ENCODE data around the gene CACNA1C. TPM values are rescaled to one million over a fixed set of nuclear protein-coding genes. Genes with fewer than 3 reads are reported as not detected.

CACNA1C gene
- total and polyA plus RNA-seq, 2 of the 4 experiments (the other 2 are of a cell fraction) = 1.6 to 2.6 TPM

DNA sequence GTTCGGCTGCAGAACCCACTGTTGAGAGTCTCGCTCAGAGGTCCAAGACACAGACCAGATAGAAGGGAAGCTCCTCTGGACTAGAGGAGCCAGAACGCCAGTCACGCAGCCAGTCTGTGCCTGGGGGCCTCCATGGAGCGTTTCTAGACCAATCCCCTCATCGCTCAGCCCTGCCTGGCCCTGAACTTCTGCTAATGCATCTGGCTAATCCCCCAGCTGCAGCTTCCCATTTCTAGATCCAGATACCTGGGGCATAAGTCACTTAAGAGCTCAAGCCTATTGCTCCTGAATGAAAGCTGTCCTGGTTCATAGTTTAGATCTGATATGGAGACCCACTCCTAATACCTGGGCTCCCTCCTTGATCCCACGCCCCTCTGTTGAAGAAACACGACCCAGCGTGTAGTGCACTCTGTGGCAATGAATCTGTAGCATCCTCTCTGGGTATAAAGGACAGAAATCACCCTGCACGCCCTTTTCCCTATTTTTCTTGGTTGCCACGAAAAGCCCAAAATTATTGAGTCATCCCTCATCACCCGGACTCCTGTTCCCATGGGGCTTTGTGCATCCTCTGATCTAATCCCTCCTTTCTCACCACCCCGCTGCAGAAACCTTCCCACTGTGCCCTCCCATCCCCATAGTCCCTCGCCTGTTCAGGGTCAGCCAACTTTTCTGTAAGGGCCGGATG, 400.4 kb downstream of the CACNA1C start:
- no peak overlapping the region for H3K27ac ChIP-seq (ENCODE audit: insufficient read depth, low read length)
- no peak overlapping the region for H3K56ac ChIP-seq (ENCODE audit: extremely low read depth, insufficient read depth, low read length)
- no peak overlapping the region for H4K91ac ChIP-seq (ENCODE audit: insufficient read depth, low read depth, low read length)
- dilution Hi-C loops (cut with HindIII; ENCODE audit: low sequenced_read_pairs, unreplicated experiment) = no loop called here
- H3K4ac ChIP-seq (ENCODE audit: low read depth, low read length) = no peak overlapping the region
- no peak overlapping the region for H2AK5ac ChIP-seq (ENCODE audit: low read depth, low read length)
- H2BK120ac ChIP-seq (ENCODE audit: low read depth, low read length) = no peak overlapping the region
- no peaks in the 10 kb centered on the region; the same call in 1 of the 2 replicates for H4K20me1 ChIP-seq (ENCODE audit: insufficient read depth, low read length)
- H4K5ac ChIP-seq (ENCODE audit: low read depth, low read length) = no peak overlapping the region
- no TSS peak for BruUV-seq (replicated peaks)
- H3K9ac ChIP-seq (ENCODE audit: low read depth, low read length) = no peak overlapping the region
- intact Hi-C loops (cut with micrococcal nuclease) = no loop called here
- ChIA-PET CTCF (no interaction called here), POLR2A (ENCODE audit: unreplicated experiment) (no interaction called here)
- DNase-seq (no peak), ATAC-seq (ENCODE audit: low read depth) (no peak)
- H2AFZ ChIP-seq (replicated peaks; ENCODE audit: low read length, poor library complexity) = no peak overlapping the region
- no peak overlapping the region for H2BK5ac ChIP-seq (ENCODE audit: low read depth, low read length, poor library complexity, severe bottlenecking)
- no peak overlapping the region for H2AK9ac ChIP-seq (replicated peaks; ENCODE audit: low read depth, low read length, poor library complexity)
- peaks cover 4% of the 10 kb centered on the region for H3K36me3 ChIP-seq (ENCODE audit: control insufficient read depth, insufficient read depth, low read length)
- H3K18ac ChIP-seq (ENCODE audit: low read depth, low read length) = no peak overlapping the region
- no peak overlapping the region for H3K14ac ChIP-seq (replicated peaks; ENCODE audit: low read depth, low read length)
- H4K8ac ChIP-seq (ENCODE audit: low read depth in 2 of 2, low read length in 2 of 2) = no peak overlapping the region
- peaks cover 4% of the 10 kb centered on the region for H3K9me1 ChIP-seq (ENCODE audit: insufficient read depth, low read length)
- no peak for TF ChIP-seq BHLHE40 (IDR thresholded peaks at IDR 0.05; ENCODE audit: low read depth, low read length)
- H3K79me1 ChIP-seq (ENCODE audit: low read depth in 1 of 2, low read length in 2 of 2) = no peaks in the 10 kb centered on the region
- no peak overlapping the region for H3K23ac ChIP-seq (ENCODE audit: low read depth, low read length)
- H3K9me3 ChIP-seq (ENCODE audit: control insufficient read depth, insufficient read depth, low read length) = no peaks in the 10 kb centered on the region
- no peak overlapping the region for H3K4me2 ChIP-seq (ENCODE audit: low read depth, low read length)
- in situ Hi-C loops (cut with MboI; ENCODE audit: low sequenced_read_pairs) = no loop called here
- WGBS, 2 experiments (ENCODE audit: extremely low coverage in 2 of 2, insufficient read length in 1 of 2) = 96% methylated on average over 4 of the region's 15 CpGs; no CpG with 5 or more reads in 1 of the 2 experiments
- peaks cover 4% of the 10 kb centered on the region for H3K4me1 ChIP-seq (ENCODE audit: control insufficient read depth, insufficient read depth, low read length)
- no peaks in the 10 kb centered on the region for H3K27me3 ChIP-seq (ENCODE audit: control insufficient read depth, insufficient read depth, low read length)
- H3K4me3 ChIP-seq (ENCODE audit: insufficient read depth, low read depth, low read length) = no peak overlapping the region
- H2BK15ac ChIP-seq (ENCODE audit: low read depth, low read length) = no peak overlapping the region
- H2BK20ac ChIP-seq (ENCODE audit: low read depth, low read length) = no peak overlapping the region

Data from IMR-90 (cell line).